NB4 (cell line): ENCODE data around the gene LY86.

ENCODE experiments used
- CTCF ChIP-seq: IDR thresholded peaks from one replicate; pipeline ENCODE4 v1.5.1; 2012; ENCODE audit warnings: low read depth, low read length
- MAX ChIP-seq: IDR thresholded peaks from 2 replicates; pipeline ENCODE4 v1.6.1; 2011; ENCODE audit warnings: low read depth, low read length
- MYC ChIP-seq: IDR thresholded peaks from 2 replicates; pipeline ENCODE4 v1.6.1; 2011; ENCODE audit warnings: low read depth, low read length
- POLR2A ChIP-seq: IDR thresholded peaks from 2 replicates; pipeline ENCODE4 v1.6.1; 2011; ENCODE audit warnings: mild to moderate bottlenecking; ENCODE audit not compliant: insufficient read length; ENCODE audit errors: extremely low read depth

GRCh38 chr6:6651335-6651734 lies 62.8 kb downstream of the LY86 start:
- TF ChIP-seq CTCF (no peak), POLR2A (no peak), MYC (no peak), MAX (no peak)
